Lower lobe of right lung (tissue), 2 donors: ENCODE data around the gene DYNLT1. TPM values are rescaled to one million over a fixed set of nuclear protein-coding genes. Genes with fewer than 3 reads are reported as not detected.
A peak's percentile ranks its signal among the peaks of the same experiment; 100 is the strongest.
"Not testable (repeated sequence)": the region's sequence is repeated elsewhere in the genome, so short reads cannot be mapped to it uniquely, and the experiment has no call there.

Experiments used
- ATAC-seq, 2 donors: fragments of 200-7000 bp; cut with Tn5 transposase; one replicate each; pipeline ENCODE4 v1.9.1; 2020 to 2022; ENCODE audit warnings: mild to moderate bottlenecking in 2 of 2, moderate library complexity in 2 of 2
- DNase-seq: peaks from one replicate; pipeline ENCODE4 v3.0.0-alpha.2; 2020
- H3K27ac ChIP-seq: fragments of 200-600 bp; one replicate; pipeline ENCODE4 v1.8.0; 2022
- H3K27me3 ChIP-seq: fragments of 200-600 bp; one replicate; pipeline ENCODE4 v1.8.0; 2022; ENCODE audit warnings: low read depth
- H3K36me3 ChIP-seq: fragments of 200-600 bp; one replicate; pipeline ENCODE4 v1.8.0; 2022; ENCODE audit warnings: mild to moderate bottlenecking
- H3K4me1 ChIP-seq: fragments of 200-600 bp; one replicate; pipeline ENCODE4 v1.8.0; 2022
- H3K4me3 ChIP-seq: fragments of 200-600 bp; one replicate; pipeline ENCODE4 v1.8.0; 2022; ENCODE audit warnings: mild to moderate bottlenecking
- H3K9me3 ChIP-seq: fragments of 200-600 bp; one replicate; pipeline ENCODE4 v1.8.0; 2022
- CTCF ChIP-seq: fragments of 200-600 bp; IDR thresholded peaks from one replicate; pipeline ENCODE4 v1.8.0; 2022; ENCODE audit warnings: antibody characterized with exemption, mild to moderate bottlenecking
- intact Hi-C: fragments of 100-400 bp; cut with DNase I; formaldehyde crosslinking; loops from one replicate; pipeline ENCODE4 v1.11.0; 2022
- total RNA-seq: library from RNA; stranded (reverse); fragmentation: NEBNext Ultra II Directional; extraction: Animal tissue kit (Norgen Biotek cat#: 25700); gene quantifications from one replicate; pipeline ENCODE4 v1.2.1, GENCODE V29; 2021
- donor health status: DM: no; HTN: yes; CAD: no; lungs with severe emphysema.

Gene DYNLT1
- total RNA-seq, 1 donor from 2014 or later, result 101 TPM

GRCh38 chr6:158654498-158654897, 10.0 kb upstream of the DYNLT1 start:
- Histone ChIP-seq H3K36me3 (no peaks in the 10 kb centered on the region), H3K27me3 (no peaks in the 10 kb centered on the region), H3K27ac (peak overlapping the region; percentile 75), H3K4me3 (no peak overlapping the region), H3K4me1 (peaks cover 39% of the 10 kb centered on the region), H3K9me3 (no peaks in the 10 kb centered on the region)
- intact Hi-C loops, result no loop called here
- peak; percentile 61 to 80 for ATAC-seq
- DNase-seq, result peak; percentile 80
- TF ChIP-seq CTCF, result no peak

GRCh38 chr6:158653577-158654354, 9.2 kb upstream of the DYNLT1 start:
- Histone ChIP-seq H3K4me1 (peaks cover 46% of the 10 kb centered on the region), H3K9me3 (no peaks in the 10 kb centered on the region), H3K36me3 (no peaks in the 10 kb centered on the region), H3K27me3 (no peaks in the 10 kb centered on the region), H3K4me3 (no peak overlapping the region), H3K27ac (peak overlapping the region; percentile 75)
- no peak for TF ChIP-seq CTCF
- DNase-seq (peak; percentile 70), ATAC-seq (peak; percentile 20 to 52)
- intact Hi-C loops, result no loop called here

- peak overlapping the region; percentile 42 for H3K27ac ChIP-seq
- H3K4me1 ChIP-seq, result peaks cover 49% of the 10 kb centered on the region
- H3K36me3 ChIP-seq, H3K9me3 ChIP-seq, ATAC-seq, H3K27me3 ChIP-seq, H3K4me3 ChIP-seq, DNase-seq, intact Hi-C loops: not testable (repeated sequence)
Observed at GRCh38 chr6:158651981-158652737, 7.6 kb upstream of the DYNLT1 start.

GRCh38 chr6:158649289-158650143, 5.0 kb upstream of the DYNLT1 start, which contains the start of gene SYTL3:
Gene SYTL3, plus strand, starts transcription at chr6:158650054. Its CDS starts 13,215 bp downstream, at chr6:158663269.
- H3K27me3 ChIP-seq, result no peaks in the 10 kb centered on the region
- ATAC-seq (peak; percentile 55 to 76), DNase-seq (peak; percentile 80)
- peak within 1 kb of the TSS; percentile 4 for H3K4me3 ChIP-seq
- peaks cover 28% of the 10 kb centered on the region for H3K4me1 ChIP-seq
- H3K9me3 ChIP-seq, result no peaks in the 10 kb centered on the region
- H3K27ac ChIP-seq, result peak within 1 kb of the TSS; percentile 76
- TF ChIP-seq CTCF, result no peak
- H3K36me3 ChIP-seq, result no peaks in the 10 kb centered on the region
- intact Hi-C loops, result no loop called here

GRCh38 chr6:158648682-158649131, 4.2 kb upstream of the DYNLT1 start:
- Histone ChIP-seq H3K27ac (peak overlapping the region; percentile 76), H3K4me3 (no peak overlapping the region), H3K9me3 (no peaks in the 10 kb centered on the region), H3K27me3 (no peaks in the 10 kb centered on the region), H3K4me1 (peaks cover 22% of the 10 kb centered on the region), H3K36me3 (no peaks in the 10 kb centered on the region)
- no peak for TF ChIP-seq CTCF
- ATAC-seq, result no peak
- no peak for DNase-seq
- intact Hi-C loops, result no loop called here
